HUES64 (cell line): ENCODE measurements around the gene STAM2.
A peak's percentile ranks its signal among the peaks of the same experiment; 100 is the strongest.
"Not testable (repeated sequence)": the region's sequence is repeated elsewhere in the genome, so short reads cannot be mapped to it uniquely, and the experiment has no call there.

ENCODE experiments used
- H3K27ac ChIP-seq: 2 replicates; pipeline ENCODE4 v1.7.0; 2013; ENCODE audit warnings: low read depth, low read length, inconsistent platforms
- H3K27me3 ChIP-seq: 2 replicates; pipeline ENCODE4 v1.6.1; 2013; ENCODE audit warnings: mild to moderate bottlenecking, low read length; ENCODE audit not compliant: insufficient read depth
- H3K36me3 ChIP-seq: 2 replicates; pipeline ENCODE4 v1.6.1; 2013; ENCODE audit warnings: mild to moderate bottlenecking, low read length; ENCODE audit not compliant: insufficient read depth
- H3K4me1 ChIP-seq: 2 replicates; pipeline ENCODE4 v1.6.1; 2013; ENCODE audit warnings: mild to moderate bottlenecking, low read length, moderate library complexity; ENCODE audit not compliant: insufficient read depth
- H3K4me3 ChIP-seq: 2 replicates; pipeline ENCODE4 v1.5.1; 2013; ENCODE audit warnings: mild to moderate bottlenecking, low read length, moderate library complexity
- H3K9ac ChIP-seq: 2 replicates; pipeline ENCODE4 v1.6.1; 2013; ENCODE audit warnings: mild to moderate bottlenecking, low read depth, low read length
- H3K9me3 ChIP-seq: 2 replicates; pipeline ENCODE4 v1.6.1; 2013; ENCODE audit warnings: low read depth, low read length; ENCODE audit not compliant: insufficient read depth
- WGBS: fragments of 150-250, 120-280 bp; methylation state at CpG from one replicate; pipeline ENCODE4 v1.1.7; 2013; ENCODE audit warnings: missing lambda C conversion rate; 5-methylcytosine and 5-hydroxymethylcytosine counted together

Gene STAM2

GRCh38 chr2:152189622-152190495 is 14.3 kb upstream of the STAM2 start:
- Histone ChIP-seq H3K27ac (no peak overlapping the region), H3K9ac (no peak overlapping the region), H3K4me1 (no peaks in the 10 kb centered on the region), H3K27me3 (peaks cover 4% of the 10 kb centered on the region; the same call in 1 of the 2 replicates), H3K36me3 (no peaks in the 10 kb centered on the region), H3K9me3 (peaks cover 7% of the 10 kb centered on the region; the same call in 1 of the 2 replicates), H3K4me3 (no peak overlapping the region)
- 74% methylated on average over 8 of the region's 8 CpGs for WGBS

- not testable (repeated sequence) for H3K4me1 ChIP-seq, H3K9ac ChIP-seq, H3K27ac ChIP-seq, H3K27me3 ChIP-seq, H3K4me3 ChIP-seq, H3K36me3 ChIP-seq
- H3K9me3 ChIP-seq, result peaks cover 15% of the 10 kb centered on the region
- 92% methylated on average over 1 of the region's 5 CpGs for whole genome bisulfite sequencing
Observed at GRCh38 chr2:152186808-152187207, 11.2 kb upstream of the STAM2 start.

- Histone ChIP-seq H3K27me3 (peaks cover 12% of the 10 kb centered on the region; the same call in 1 of the 2 replicates), H3K4me3 (no peak overlapping the region), H3K9me3 (peaks cover 16% of the 10 kb centered on the region), H3K9ac (no peak overlapping the region), H3K27ac (no peak overlapping the region), H3K4me1 (no peaks in the 10 kb centered on the region), H3K36me3 (no peaks in the 10 kb centered on the region)
- 97% methylated on average over 3 of the region's 3 CpGs for WGBS
Observed at GRCh38 chr2:152186262-152186661, 10.7 kb upstream of the STAM2 start.

GRCh38 chr2:152183401-152184073 is 8.0 kb upstream of the STAM2 start:
- 0% methylated on average over 1 of the region's 1 CpG for WGBS
- H3K36me3 ChIP-seq, result no peaks in the 10 kb centered on the region
- no peaks in the 10 kb centered on the region for H3K4me1 ChIP-seq
- H3K27ac ChIP-seq, result peak overlapping the region; percentile 48; the same call in 1 of the 2 replicates
- peaks cover 12% of the 10 kb centered on the region; the same call in 1 of the 2 replicates for H3K27me3 ChIP-seq
- no peak overlapping the region for H3K9ac ChIP-seq
- H3K9me3 ChIP-seq, result peaks cover 23% of the 10 kb centered on the region
- no peak overlapping the region for H3K4me3 ChIP-seq

GRCh38 chr2:152177667-152178066 is 2.1 kb upstream of the STAM2 start:
- H3K27me3 ChIP-seq, H3K27ac ChIP-seq, H3K36me3 ChIP-seq, H3K9ac ChIP-seq, H3K4me3 ChIP-seq, H3K4me1 ChIP-seq: not testable (repeated sequence)
- H3K9me3 ChIP-seq, result 0 out of 2 replicates have a peak, but pooled peaks cover 11% of the 10 kb centered on the region
- WGBS, result 97% methylated on average over 2 of the region's 7 CpGs

- 9% methylated on average over 27 of the region's 29 CpGs for WGBS
- H3K9me3 ChIP-seq, result 0 out of 2 replicates have a peak, but pooled peaks cover 6% of the 10 kb centered on the region
- peak overlapping the region; percentile 74 for H3K9ac ChIP-seq
- H3K27ac ChIP-seq, result peak overlapping the region; percentile 31; the same call in 1 of the 2 replicates
- no peaks in the 10 kb centered on the region for H3K36me3 ChIP-seq
- H3K4me3 ChIP-seq, result peak overlapping the region; percentile 82
- no peaks in the 10 kb centered on the region for H3K27me3 ChIP-seq
- H3K4me1 ChIP-seq, result no peaks in the 10 kb centered on the region
Observed at GRCh38 chr2:152176113-152176714, 651 bp upstream of the STAM2 start.

- peak overlapping the region; percentile 97; the same call in 1 of the 2 replicates for H3K27ac ChIP-seq
Observed at GRCh38 chr2:152175012-152175367, 573 bp downstream of the STAM2 start.

GRCh38 chr2:152174574-152174973 is 989 bp downstream of the STAM2 start:
- H3K27me3 ChIP-seq, result no peaks in the 10 kb centered on the region
- H3K4me3 ChIP-seq, result peak overlapping the region; percentile 82
- no peak overlapping the region for H3K27ac ChIP-seq
- peak overlapping the region; percentile 95; the same call in 1 of the 2 replicates for H3K9ac ChIP-seq
- no peaks in the 10 kb centered on the region for H3K9me3 ChIP-seq
- WGBS, result 77% methylated on average over 3 of the region's 7 CpGs
- H3K36me3 ChIP-seq, result no peaks in the 10 kb centered on the region
- no peaks in the 10 kb centered on the region for H3K4me1 ChIP-seq

More at GRCh38 chr2:152175012-152175367, 573 bp downstream of the STAM2 start:
- Histone ChIP-seq H3K9me3 (no peaks in the 10 kb centered on the region), H3K4me1 (no peaks in the 10 kb centered on the region), H3K4me3 (peak overlapping the region; percentile 82), H3K27me3 (no peaks in the 10 kb centered on the region), H3K9ac (peak overlapping the region; percentile 95), H3K36me3 (no peaks in the 10 kb centered on the region)
- under 1% methylated on average over 7 of the region's 10 CpGs for WGBS

GRCh38 chr2:152173831-152174230 is 1.7 kb downstream of the STAM2 start:
- no peak overlapping the region for H3K4me3 ChIP-seq

GRCh38 chr2:152172201-152172785 is 3.3 kb downstream of the STAM2 start:
- not testable (repeated sequence) for H3K27ac ChIP-seq, H3K9me3 ChIP-seq, H3K4me1 ChIP-seq, H3K36me3 ChIP-seq, H3K4me3 ChIP-seq, H3K27me3 ChIP-seq, H3K9ac ChIP-seq
- 94% methylated on average over 5 of the region's 5 CpGs for WGBS

More at GRCh38 chr2:152173831-152174230, 1.7 kb downstream of the STAM2 start:
- Histone ChIP-seq H3K9ac (no peak overlapping the region), H3K4me1 (no peaks in the 10 kb centered on the region), H3K36me3 (no peaks in the 10 kb centered on the region), H3K9me3 (no peaks in the 10 kb centered on the region), H3K27ac (no peak overlapping the region), H3K27me3 (no peaks in the 10 kb centered on the region)
- 95% methylated on average over 2 of the region's 2 CpGs for WGBS
